HFFc6 (cell line): ENCODE data around the gene FANCE. TPM values are rescaled to one million over a fixed set of nuclear protein-coding genes. Genes with fewer than 3 reads are reported as not detected.

ENCODE experiments used
- DNase-seq: peaks from one replicate; pipeline ENCODE4 v3.0.0-alpha.2; 2018
- H3K27ac Mint-ChIP-seq: 2 replicates; pipeline ENCODE4 v1.8.0; 2020; ENCODE audit warnings: mild to moderate bottlenecking, mixed read lengths
- H3K27me3 Mint-ChIP-seq: 2 replicates; pipeline ENCODE4 v1.8.0; 2021; ENCODE audit warnings: mild to moderate bottlenecking, moderate library complexity, mixed read lengths; ENCODE audit not compliant: insufficient read depth
- H3K36me3 Mint-ChIP-seq: 2 replicates; pipeline ENCODE4 v1.8.0; 2021; ENCODE audit warnings: low read depth, mixed read lengths
- H3K4me1 Mint-ChIP-seq: 2 replicates; pipeline ENCODE4 v1.8.0; 2020; ENCODE audit warnings: low read depth, mixed read lengths
- H3K4me3 Mint-ChIP-seq: 2 replicates; pipeline ENCODE4 v1.8.0; 2020; ENCODE audit warnings: mild to moderate bottlenecking, moderate library complexity, mixed read lengths
- H3K9me3 Mint-ChIP-seq: 2 replicates; pipeline ENCODE4 v1.8.0; 2020; ENCODE audit warnings: mild to moderate bottlenecking, mixed read lengths
- total RNA-seq, 6 experiments: library from RNA; stranded (reverse); fragmentation: NEBNext Ultra II Directional; extraction: Animal tissue kit (Norgen Biotek cat#: 25700); gene quantifications; 2 replicates in 1 of 6; 3 replicates in 5 of 6; pipeline ENCODE4 v1.2.3, GENCODE V29; 2021
- TF ChIP-seq, protein P1 (sequence below): fragments of 200-600 bp; sonication (generic); IDR thresholded peaks from 2 replicates; pipeline ENCODE4 v1.5.0; 2021; ENCODE audit warnings: antibody characterized with exemption, mild to moderate bottlenecking

The FANCE gene
- total RNA-seq, 6 experiments from 2014 or later: 7.2 to 10.7 (median 9.2) TPM

DNA sequence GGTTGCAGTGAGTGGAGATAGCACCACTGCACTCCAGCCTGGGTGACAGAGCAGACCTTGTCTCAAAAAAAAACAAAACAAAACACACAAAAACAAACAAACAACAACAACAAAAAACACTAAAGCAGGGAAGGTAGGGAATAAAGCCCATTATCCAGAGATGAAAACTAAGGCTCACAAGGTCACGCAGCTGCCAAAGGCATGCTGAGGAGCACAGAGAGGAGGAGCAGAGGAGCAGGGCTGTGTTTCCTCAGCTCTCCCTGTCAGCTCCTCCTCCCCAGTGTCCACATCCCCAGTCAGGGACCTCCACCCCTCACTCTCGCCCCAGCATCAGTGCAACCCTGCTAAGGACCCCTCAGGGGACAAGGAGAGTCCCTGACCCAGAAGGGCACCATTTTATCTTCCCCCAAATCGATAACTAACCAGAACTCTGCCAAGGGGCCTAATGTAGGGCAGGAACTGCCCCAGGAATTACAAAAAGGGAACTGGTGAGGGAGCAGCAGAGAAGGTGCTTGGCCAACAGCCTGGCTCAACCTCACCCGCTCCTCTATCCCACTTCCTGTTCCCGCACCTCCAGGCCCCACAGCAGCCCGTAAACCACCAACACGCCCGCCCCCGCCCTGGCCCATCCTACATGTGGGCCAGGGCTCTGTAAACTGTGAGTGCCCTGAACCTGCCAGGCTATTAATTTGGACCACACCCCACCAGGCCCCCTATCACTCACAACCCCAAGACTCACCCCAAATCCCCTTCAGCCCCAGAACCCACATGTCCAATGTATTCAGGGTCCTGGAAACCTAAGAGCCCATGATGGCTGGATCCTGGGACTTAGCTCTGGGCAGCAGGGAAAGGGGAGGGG, 35.7 kb downstream of the FANCE start:
- peaks cover 6% of the 10 kb centered on the region; the same call in 1 of the 2 replicates for H3K36me3 Mint-ChIP-seq
- H3K4me3 Mint-ChIP-seq: peak overlapping the region; percentile 52
- H3K9me3 Mint-ChIP-seq: no peaks in the 10 kb centered on the region
- peak; percentile 38 for DNase-seq
- TF ChIP-seq, protein P1, sequence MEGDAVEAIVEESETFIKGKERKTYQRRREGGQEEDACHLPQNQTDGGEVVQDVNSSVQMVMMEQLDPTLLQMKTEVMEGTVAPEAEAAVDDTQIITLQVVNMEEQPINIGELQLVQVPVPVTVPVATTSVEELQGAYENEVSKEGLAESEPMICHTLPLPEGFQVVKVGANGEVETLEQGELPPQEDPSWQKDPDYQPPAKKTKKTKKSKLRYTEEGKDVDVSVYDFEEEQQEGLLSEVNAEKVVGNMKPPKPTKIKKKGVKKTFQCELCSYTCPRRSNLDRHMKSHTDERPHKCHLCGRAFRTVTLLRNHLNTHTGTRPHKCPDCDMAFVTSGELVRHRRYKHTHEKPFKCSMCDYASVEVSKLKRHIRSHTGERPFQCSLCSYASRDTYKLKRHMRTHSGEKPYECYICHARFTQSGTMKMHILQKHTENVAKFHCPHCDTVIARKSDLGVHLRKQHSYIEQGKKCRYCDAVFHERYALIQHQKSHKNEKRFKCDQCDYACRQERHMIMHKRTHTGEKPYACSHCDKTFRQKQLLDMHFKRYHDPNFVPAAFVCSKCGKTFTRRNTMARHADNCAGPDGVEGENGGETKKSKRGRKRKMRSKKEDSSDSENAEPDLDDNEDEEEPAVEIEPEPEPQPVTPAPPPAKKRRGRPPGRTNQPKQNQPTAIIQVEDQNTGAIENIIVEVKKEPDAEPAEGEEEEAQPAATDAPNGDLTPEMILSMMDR: no peak
- peaks cover 65% of the 10 kb centered on the region for H3K4me1 Mint-ChIP-seq
- H3K27me3 Mint-ChIP-seq: no peaks in the 10 kb centered on the region
- peak overlapping the region; percentile 83 for H3K27ac Mint-ChIP-seq

DNA sequence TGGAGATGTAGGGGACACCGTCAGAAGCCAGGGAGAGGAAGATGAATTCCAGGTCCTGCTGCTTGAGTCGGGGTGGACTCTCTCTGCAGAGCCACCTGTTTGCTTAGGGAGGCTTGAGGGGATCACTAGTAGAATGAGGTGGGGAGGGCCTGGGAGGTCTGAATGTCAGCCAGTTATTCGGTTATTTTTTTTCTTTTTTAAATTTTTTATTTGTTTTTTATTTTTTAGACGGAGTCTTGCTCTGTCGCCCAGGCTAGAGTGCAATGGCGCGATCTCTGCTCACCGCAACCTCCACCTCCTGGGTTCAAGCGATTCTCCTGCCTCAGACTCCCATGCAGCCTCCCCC, 36.4 kb downstream of the FANCE start:
- Mint-ChIP-seq H3K4me1 (peaks cover 71% of the 10 kb centered on the region), H3K27me3 (no peaks in the 10 kb centered on the region), H3K9me3 (no peaks in the 10 kb centered on the region), H3K4me3 (peak overlapping the region; percentile 52; the same call in 1 of the 2 replicates), H3K36me3 (no peaks in the 10 kb centered on the region; the same call in 1 of the 2 replicates), H3K27ac (peak overlapping the region; percentile 83)
- TF ChIP-seq, protein P1: no peak
- no peak for DNase-seq

DNA sequence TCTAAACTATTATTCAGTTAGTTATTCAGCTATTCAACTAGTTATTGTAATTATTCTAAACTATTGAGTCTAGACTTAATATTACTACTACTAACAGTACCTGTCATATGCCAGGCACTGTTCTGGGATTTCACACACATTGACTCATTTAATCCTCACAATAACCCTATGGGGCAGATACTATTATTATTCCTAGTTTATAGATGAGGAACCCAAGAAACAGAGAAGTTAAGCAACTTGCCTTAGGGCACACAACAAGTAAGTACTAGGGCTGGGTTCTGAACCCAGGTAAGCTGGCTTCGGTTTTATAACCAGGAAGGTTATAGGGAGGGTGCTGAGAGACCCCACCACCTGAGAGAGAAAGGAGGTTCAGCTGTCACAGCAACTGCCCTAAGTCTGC, 36.9 kb downstream of the FANCE start:
- TF ChIP-seq, protein P1: no peak
- Mint-ChIP-seq H3K4me3 (no peak overlapping the region), H3K27ac (peak overlapping the region; percentile 78), H3K36me3 (no peaks in the 10 kb centered on the region; the same call in 1 of the 2 replicates), H3K27me3 (no peaks in the 10 kb centered on the region), H3K9me3 (no peaks in the 10 kb centered on the region), H3K4me1 (peaks cover 77% of the 10 kb centered on the region)
- no peak for DNase-seq

DNA sequence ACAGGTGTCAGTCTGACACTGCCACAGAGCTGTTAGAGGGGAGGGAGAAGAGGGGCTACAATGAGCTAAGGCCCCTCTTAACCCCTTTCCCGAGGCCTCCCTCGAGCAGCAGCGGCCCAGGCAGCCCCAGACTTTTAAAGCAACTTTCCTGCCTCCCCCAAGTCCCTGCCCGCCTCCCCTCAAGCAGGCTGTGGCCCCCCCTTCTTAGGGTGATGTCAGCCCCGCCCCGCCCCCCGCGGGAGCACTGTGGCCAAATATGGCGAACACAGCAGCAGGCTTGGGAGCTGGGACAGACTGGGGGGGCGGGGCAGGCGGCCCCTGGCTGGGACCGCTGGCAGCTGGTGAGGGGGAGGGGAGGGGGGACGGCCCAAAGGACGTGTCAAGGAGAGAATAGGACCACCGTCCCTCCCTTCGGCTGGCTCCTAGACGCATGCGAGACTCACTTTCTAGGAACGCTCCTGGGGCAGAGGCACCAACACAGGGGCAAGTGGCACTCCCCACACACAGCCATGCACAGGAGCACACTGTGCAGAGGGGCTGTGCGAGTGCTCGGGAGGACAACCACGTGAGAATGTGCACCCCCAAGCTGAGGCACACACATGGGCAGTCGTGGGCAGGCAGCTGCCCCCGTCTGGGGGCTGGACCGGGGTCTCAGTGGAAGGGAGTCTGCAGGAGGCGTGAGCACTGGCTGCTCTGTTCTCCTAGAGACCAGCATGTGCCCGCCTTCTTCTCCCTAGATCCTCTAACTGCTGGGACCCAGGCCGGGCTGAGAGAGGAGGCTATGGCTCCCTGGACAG, 38.1 kb downstream of the FANCE start:
- Mint-ChIP-seq H3K27me3 (no peaks in the 10 kb centered on the region), H3K9me3 (no peaks in the 10 kb centered on the region), H3K4me3 (peak overlapping the region; percentile 67), H3K4me1 (peaks cover 77% of the 10 kb centered on the region), H3K36me3 (no peaks in the 10 kb centered on the region; the same call in 1 of the 2 replicates), H3K27ac (peak overlapping the region; percentile 87)
- peak; percentile 56 for DNase-seq
- TF ChIP-seq, protein P1: no peak

DNA sequence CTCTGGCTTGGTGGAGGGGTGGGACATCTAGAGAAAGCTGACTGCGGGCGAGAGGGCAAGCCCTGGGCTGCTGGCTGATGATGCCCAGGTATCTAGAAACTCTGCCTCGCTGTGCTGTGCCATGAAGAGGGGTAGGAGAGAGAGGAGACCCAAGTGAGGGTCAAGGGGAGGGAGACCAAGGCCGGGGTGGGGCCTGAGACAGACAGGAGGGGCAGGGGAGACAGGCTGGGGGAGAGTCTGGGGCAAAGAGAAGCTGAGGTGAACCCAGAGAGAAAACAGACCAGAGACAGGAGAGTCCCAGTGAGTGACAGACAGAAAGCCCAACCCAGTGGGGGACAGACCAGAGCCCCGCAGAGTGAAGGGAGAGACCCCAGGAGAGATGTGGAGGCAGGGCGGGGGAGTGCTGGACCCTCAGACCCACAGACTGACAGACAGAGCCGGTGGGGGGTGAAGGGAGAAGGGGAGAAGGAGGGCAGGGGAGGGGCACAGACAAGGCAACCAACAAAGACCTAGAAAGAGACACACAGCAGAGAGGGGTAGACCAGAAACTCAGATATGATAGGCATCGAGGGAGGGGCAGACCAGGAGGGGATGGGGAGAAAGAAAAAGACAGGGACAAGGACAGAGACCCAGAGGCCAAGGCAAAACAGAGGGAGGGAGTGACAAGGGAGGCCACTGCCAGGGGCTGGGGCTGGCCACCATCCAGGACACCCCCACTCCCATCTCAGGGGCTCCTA, 38.9 kb downstream of the FANCE start:
- H3K9me3 Mint-ChIP-seq: no peaks in the 10 kb centered on the region
- peaks cover 75% of the 10 kb centered on the region for H3K4me1 Mint-ChIP-seq
- peak overlapping the region; percentile 87 for H3K27ac Mint-ChIP-seq
- peak overlapping the region; percentile 67 for H3K4me3 Mint-ChIP-seq
- DNase-seq: no peak
- no peaks in the 10 kb centered on the region; the same call in 1 of the 2 replicates for H3K36me3 Mint-ChIP-seq
- TF ChIP-seq, protein P1: no peak
- H3K27me3 Mint-ChIP-seq: no peaks in the 10 kb centered on the region; the same call in 1 of the 2 replicates
